Fibroblast of skin of back (primary cell): Measurements from ENCODE around the gene CPNE7.
"Not testable (repeated sequence)": the region's sequence is repeated elsewhere in the genome, so short reads cannot be mapped to it uniquely, and the experiment has no call there.

Experiments
- DNase-seq: peaks from one replicate; pipeline ENCODE4 v3.0.0-alpha.2; 2013

Gene CPNE7

DNA sequence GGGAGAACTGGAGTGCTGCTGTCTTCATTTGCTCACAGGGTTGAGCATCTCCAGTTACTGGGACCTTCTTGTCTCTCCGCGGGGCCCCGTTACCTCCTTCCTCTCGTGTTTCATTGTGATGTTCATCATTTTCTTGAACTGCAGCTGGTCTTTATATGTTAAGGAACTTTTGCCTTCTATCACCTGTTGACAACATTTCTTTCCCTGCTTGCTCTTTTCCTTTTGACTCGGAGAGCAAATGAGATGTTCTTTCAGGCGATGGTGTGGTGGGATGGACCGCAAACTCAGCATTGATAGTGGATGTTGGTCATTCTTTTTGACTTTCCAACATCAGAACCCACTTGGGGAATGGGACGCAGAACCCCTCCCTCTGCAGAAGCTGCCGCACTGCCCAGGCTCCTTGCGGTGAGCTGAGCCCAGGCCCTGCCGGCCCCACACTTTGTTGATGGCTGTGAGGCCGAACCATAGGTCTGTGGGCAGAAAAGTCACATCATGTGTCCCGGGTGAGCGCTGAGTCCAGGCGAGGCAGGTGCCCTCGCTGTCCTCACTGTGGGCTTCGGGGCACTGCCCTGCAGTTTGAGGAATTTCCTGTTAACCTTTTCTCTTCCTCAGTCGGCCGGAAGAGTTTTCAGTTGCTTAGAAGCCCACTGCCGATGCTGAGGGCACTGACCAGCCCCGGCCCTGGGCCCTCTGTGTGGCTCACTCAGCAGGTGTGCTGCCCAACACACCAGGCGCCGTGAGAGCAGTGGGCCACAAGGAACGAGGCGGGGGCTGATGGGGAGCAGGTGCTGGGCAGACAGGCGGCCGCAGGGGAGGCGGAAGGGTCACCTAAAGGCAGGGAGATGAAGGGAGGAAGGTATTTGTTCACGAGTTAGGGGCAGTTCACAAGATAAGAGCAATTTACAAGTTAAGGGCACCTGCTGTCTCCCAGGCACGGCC lies 7.6 kb upstream of the CPNE7 start:
- no peak for DNase-seq

DNA sequence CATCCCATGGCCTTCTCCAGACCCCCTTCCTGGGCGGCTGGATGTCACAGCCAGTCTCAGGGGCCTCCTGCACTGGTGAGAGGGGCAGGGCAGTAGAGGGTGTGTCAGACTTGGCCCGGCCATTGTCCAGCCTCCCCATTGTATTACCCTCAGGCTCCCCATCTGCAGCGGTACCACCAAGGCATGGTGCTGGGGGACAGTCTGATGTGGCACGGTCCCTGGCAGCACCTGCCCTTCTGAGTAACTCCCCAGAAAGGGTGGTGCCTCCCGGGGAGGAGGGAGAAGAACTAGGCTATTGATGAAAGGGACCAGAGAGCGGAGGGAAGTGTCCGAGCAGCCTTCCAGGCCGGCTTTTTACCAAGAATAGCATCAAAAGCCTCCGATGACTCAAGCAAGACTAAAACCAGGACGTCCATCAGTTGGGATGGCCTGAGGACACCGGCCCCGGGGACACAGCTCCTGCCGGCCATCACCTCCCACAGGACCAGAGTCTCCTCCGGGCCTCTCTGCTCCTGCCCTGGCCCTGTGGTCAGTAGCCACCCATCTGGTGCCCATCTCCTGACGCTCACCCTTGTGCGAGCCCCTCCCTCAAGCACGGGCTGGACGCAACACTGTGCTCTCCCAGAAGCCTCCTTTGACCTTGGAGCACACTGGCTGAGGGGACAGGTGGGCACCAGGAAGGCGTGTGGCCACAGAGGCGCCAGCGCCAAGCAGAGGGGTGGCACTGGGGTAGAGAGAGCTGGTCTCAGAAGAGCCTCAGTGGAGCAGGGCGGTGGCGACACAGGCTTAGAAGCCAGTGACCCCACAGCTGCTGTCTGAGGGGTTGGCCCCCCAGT lies 5.8 kb upstream of the CPNE7 start:
- DNase-seq = no peak

DNA sequence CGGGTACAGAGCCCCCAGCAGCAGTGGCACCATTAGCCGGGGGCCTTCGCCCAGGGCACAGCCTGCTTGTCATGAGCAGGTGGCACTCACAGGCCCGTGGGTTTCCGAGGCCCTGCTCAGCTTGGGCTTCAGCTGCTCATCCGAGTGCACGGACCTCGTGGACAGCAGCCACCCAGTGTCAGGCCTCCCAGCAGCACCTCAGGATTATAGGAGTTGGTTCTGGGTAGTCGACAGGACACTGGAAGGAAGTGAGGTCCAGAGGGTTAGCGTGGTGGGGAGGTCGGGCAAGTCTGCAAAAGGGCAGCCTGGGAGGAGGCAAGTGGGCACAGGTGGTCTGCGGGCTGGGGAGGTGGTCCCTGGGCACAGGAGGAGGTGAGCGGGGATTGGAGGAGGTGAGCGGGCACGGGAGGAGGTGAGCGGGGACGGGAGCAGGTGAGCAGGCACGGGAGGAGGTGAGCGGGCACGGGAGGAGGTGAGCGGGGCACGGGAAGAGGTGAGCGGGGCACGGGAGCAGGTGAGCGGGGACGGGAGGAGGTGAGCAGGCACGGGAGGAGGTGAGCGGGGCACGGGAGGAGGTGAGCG lies 5.1 kb upstream of the CPNE7 start:
- no peak for DNase-seq

DNA sequence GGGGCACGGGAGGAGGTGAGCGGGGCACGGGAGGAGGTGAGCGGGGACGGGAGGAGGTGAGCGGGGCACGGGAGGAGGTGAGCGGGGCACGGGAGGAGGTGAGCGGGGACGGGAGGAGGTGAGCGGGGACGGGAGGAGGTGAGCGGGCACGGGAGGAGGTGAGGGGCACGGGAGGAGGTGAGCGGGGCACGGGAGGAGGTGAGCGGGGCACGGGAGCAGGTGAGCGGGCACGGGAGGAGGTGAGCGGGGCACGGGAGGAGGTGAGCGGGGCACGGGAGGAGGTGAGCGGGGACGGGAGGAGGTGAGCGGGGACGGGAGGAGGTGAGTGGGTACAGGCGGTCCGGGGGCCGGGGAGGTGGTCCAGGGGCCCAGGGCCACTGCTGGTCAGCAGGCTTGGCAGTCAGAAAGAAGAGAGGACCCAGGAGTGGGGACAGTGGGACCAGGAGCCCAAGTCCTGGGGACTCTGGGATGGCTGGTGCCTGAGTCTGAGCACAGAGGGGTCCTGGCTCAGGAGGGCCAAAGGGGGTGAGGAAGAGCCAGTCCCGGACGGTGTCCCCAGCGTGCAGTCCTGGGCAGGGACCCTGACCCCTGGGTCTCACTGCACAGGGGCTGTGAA lies 4.5 kb upstream of the CPNE7 start:
- not testable (repeated sequence) for DNase-seq

DNA sequence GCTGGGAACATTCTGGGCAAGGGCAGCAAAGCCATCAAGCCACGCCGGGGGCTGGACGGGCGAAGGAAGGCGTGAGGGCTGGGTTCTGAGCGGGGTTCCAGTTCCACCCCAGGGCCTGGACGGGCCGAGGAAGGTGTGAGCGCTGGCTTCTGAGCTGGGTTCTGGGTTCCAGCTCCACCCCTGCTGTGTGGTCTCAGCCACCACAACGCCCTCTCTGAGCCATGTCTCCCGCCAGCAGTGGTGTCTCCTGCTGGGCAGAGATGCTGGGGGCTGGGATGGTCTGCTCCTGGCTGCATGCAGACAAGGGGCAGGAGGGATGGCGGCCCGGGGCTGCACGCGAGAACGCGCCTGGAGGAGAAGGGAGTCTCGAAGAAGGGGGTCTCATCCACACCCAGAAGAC lies 3.9 kb upstream of the CPNE7 start:
- no peak for DNase-seq

DNA sequence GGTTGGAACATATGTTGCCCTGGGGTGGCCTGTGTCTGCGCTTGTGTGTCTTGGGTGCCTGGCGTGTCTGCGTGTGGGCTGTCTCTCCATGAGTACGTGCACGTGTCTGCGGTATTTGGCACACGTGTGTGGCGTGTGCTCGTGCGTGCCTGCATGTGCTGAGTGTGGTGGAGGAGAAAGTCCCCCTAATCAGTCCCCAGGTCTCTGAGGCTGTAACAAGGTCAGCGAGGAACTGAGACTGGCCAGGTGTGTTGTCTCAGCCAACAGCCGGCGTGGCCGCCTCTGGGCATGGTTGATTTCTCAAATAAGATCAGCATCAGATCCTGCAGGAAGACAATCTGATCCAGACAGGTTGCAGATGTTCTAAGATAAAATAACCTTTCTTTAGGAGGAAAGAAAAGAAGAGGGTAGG lies 3.5 kb upstream of the CPNE7 start:
- no peak for DNase-seq

DNA sequence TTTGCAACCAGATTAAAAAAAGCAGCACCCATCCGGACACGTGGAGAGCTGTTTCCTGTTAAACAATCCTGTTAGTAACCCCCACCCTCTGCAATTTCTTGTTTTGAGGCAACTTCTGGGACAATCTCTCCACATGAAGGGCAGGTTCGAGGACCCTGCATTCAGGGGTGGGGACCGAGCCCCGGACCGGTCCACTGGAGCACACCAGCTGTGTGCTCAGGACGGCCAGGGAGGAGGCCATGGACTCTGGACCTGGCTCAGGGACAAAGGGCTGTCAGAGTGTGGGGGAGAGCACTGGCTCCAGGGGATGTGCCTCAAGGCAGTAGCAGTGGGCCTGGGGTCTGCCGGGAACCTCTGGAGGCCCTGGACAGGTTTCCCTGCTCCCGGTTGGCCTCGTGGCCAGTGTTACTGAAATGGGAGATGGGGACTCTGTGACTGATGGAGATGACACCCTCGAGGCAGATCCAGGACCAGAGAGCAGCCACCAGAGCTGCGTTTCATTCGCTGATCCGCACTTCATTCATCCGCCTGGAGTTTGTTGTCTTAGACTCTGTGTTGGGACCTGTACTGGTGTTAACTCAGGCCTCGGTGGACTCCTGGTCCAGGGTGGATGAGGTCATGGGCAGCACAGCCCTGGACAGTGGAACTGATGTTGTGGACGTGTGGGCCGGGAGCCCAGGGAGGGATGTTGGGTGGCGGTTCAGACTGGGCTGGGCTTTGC lies 2.9 kb upstream of the CPNE7 start:
- DNase-seq = no peak

DNA sequence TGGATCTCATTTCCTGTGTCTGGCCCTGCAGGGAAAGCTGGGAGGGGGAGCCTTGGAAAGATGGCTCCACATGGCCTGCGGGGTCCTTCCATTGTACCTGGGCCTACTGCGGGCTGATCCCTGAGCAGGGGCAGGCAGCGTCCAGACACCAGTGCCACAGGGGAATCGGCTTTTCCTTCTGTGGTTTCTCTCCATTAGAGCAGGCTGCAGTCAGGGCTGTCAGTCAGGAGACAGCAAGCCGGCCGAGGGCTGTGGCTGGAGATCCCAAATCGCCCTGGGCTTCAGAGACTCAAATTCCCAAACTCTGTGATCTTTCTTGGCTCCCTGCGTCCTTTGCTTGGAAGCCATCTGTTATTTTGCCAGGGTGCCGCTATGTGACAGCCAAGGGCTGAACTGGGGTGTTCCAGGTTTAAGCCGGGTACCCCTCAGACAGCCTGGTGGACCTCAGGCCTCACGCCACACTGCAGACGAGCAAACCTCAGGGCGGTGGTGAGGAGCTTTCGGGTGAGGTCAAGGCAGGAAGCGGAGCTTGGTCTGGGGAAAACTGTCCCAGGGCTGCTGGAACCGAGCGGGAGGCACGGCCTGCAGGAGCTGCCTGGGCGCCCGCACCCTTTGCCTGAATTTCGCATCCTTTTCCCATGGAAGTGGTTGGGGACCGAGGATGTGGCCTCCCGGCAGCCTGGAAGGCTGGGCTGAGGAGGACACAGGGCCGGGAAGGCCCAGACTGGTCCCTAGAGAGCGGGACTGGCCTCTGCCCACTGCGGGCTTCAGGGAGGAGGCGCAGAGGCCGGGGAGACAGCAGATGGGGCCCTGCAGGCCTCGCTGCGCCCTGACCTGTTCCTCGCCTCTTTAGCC lies 1.5 kb upstream of the CPNE7 start:
- no peak for DNase-seq

DNA sequence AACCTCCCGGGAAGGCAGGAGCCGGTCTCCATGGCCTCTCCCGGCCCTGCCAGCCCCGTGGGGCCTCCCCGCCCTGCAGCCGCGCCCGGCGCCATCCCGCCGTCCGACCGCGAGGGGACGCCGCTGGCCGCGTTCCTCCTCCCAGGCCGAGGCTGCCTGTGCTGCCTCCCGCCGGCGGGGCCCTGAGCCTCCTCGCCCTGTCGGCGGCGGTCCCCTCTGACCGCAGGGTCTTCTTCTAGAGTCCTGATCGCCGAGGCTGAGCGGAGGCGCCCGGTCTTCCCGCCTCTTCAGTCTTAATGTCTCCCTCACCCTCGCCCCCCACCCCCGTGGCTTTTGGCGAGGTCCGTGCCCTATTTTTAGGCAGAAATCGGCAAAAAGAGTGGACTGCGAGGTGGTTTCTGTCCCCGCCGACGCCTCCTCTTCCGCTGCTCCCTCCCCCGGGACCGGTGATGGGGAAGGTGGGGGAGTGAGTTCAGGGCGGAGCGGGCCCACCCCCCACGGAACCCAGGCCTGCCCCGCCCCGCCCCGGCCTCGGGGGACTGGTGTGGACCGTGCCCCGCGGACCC lies 794 bp upstream of the CPNE7 start:
- peak; percentile 69 for DNase-seq

DNA sequence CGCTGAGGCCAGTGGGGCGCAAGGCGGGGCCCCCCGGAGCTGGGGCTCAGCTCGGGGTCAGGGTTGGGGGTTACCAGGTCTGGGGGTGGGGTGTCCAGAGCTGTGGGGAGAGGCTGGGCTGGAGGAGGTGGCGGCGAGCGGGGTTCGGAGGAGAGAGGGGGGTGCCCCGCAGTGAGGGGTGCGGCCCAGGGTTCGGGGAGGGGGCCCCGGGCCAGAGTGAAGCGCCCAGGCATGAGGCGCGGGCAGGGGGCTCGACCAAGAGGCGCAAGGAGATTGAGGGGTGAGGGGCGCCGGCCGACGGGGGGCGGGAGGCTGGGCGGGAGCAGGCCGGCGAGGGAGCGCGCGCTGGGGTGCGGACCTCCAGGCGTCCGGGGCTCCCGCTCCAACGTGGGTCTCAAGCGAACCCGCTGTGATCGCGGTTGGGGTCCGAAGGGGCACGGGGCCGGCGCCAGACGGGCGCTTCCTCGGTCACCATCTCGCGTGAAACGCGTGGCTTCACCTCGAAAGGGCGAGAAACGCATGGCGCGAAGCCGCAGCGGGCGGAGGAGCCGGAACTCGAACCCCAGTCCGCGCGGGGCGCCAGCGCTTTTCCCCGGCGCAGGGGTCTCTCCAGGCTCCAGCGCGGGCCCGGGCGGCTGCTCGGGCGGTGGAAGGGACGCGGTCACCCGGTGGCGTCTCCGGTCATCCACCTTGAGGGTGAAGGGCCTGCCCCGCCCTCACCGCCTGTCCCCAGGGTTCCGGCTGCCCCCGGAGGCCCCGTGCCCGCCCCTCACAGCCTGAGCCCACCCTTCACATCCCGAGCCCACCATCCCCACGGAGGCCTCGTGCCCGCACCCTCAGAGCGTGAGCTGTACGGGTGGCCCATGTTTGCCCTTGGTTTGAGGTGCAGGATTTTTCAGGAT lies 846 bp downstream of the CPNE7 start:
- no peak for DNase-seq

DNA sequence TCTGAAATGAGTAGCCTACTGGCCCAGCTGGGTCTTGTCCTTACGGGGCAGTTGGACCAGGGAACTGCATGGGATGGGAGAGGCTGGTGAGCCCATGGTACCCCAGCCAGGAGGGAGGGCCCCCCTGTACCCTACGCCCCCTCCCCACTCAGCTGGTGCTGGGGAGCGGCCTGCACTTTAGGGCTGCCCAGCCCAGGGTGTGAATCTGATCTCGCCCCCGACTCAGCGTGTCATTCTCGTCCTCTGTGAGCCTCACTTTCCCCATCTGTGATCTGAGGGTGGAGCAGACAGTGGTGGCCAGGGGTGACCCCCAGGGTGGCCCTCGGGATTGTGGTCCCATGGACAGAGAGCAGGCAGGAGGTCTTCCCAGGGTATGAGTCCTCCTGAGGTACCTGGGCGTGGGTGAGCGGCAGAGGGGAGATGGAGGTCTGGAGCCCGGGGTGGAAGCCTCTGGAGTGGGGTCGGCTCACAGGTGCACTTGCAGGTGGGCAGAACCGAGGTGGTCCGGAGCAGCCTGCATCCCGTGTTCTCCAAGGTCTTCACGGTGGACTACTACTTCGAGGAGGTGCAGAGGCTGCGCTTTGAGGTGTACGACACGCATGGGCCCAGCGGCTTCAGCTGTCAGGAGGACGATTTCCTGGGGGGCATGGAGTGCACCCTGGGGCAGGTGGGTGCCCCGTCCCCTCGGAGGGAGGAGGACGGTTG lies 1.6 kb downstream of the CPNE7 start:
- no peak for DNase-seq

DNA sequence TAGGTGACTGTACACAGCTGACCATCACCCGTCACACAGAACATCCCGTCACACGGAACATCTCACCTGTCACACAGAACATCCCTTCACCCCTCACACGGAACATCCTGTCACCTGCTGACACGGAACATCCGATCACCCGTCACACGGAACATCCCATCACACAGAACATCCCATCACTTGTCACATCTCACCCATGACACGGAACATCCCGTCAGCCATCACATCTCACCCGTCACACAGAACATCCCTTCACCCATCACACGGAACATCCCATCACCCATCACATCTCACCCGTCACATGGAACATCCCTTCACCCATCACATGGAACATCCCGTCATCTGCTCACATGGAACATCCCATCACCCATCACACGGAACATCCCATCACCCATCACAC lies 3.8 kb downstream of the CPNE7 start:
- no peak for DNase-seq

DNA sequence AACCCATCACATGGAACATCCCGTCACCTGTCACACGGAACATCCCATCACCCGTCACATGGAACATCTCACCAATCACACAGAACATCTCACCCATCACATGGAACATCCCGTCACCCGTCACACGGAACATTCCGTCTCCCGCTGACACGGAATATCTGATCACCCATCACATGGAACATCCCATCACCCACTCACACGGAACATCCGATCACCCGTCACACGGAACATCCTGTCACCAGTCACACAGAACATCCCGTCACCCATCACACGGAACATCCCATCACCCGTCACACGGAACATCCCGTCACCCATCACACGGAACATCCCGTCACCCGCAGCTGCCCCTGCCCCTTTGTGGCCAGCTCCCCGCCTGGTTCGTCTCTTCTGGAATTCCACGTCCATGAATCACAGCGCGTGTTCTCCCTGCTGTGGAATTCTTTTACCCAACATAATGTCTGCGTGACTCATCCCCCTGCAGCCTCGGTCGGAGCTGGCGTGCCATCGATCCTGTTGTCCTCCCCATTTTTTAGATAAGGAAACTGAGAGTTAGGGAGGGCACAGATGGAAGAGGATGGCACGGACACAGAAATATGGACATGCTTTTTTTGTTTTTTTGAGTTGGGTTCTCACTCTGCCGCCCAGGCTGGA lies 5.6 kb downstream of the CPNE7 start:
- peak; percentile 99 for DNase-seq

DNA sequence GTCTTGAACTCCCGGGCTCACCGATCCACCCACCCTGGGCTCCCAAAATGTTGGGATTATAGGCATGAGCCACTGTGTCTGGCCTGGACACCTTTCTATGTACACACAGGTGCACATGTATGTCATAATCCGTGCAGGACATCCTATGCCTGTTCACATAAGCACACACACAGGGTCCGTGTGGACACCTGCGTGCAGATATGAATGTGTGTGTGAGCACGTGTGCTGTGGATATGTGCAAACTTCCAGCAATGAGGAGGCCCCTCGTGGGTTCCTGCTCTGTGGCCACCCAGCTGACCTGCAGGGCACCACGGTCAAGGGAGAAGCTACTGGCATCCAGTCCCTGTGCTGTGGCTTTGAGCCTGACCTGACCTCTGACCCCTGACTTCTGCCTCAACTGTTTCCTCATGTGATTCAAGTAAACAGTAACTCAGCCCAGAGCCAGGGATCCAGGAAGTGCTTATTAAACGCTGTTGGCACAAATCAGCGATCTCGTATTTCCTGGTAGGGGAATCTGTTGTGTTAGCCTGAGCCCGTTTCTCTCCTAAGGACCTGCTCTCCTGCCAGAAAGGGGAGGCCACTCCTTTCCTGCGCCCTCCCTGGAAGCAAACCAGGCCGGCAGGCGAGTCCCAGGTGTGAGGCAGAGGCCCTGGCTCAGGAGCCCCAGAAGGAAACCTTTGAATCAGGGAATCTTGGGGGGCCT lies 6.5 kb downstream of the CPNE7 start:
- no peak for DNase-seq

DNA sequence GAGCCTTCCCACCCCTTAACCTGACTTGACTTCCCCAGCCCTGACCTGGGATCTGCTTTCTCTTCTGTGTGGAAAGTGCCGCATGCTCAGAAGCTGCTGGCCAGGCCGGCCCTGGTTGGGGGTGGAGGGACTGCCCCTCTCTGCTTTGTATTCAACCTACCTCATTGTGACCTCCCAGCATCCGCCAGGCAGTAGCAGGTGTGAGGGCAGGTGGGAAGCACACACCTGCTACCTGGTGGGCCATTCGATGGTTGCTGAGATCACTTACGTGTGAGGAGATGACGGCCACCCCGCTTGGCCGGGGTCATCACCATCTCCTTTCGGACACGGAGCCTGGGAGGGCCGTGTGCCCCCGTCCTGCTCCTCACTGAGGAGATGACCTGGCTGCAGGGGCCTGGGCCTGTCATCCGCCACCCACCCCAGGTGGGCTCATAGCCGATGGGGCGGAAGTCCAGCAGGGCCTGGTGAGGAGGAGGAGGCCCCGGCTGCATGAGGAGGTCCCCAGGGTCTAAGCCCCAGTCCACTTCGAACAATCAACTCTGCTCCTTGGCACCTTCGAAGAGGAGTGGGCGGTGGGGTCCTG lies 7.1 kb downstream of the CPNE7 start:
- DNase-seq = no peak

DNA sequence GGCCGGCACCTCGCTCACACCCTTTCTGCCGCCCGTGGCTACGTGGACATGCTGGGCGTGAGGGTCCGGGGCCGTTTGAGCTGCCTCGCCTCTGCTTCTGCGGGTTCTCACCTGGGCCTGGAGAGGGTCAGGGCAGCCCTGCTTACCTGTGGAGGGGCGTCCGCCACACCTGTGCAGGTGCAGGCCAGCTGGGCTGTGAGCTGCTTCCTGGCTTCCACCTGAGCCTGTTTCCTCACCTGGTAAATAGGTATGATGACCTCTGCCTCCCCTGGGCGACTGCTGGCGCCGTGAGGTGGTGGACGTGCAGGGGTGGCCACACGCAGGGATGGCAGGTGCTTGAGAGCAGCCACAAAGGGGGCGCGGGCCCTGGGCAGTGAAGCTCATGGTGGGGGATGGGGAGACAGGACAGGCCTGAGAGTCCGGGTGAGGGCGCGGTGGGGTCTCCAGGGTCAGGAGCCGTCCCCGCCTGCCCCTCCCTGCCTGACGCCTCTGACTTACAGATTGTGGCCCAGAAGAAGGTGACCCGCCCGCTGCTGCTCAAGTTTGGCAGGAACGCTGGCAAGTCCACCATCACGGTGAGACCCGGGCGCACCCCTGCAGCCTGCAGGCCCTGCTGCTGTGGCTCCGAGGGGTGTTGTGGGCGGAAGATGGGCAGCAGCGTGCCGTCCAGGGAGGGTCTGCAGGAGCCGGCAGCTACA lies 7.8 kb downstream of the CPNE7 start:
- no peak for DNase-seq
